Measurements from ENCODE around the gene CHRNA5. TPM values are rescaled to one million over a fixed set of nuclear protein-coding genes. Genes with fewer than 3 reads are reported as not detected.
A peak's percentile ranks its signal among the peaks of the same experiment; 100 is the strongest.

CHRNA5 gene
- total RNA-seq, 1 donor from 2014 or later = not detected

DNA sequence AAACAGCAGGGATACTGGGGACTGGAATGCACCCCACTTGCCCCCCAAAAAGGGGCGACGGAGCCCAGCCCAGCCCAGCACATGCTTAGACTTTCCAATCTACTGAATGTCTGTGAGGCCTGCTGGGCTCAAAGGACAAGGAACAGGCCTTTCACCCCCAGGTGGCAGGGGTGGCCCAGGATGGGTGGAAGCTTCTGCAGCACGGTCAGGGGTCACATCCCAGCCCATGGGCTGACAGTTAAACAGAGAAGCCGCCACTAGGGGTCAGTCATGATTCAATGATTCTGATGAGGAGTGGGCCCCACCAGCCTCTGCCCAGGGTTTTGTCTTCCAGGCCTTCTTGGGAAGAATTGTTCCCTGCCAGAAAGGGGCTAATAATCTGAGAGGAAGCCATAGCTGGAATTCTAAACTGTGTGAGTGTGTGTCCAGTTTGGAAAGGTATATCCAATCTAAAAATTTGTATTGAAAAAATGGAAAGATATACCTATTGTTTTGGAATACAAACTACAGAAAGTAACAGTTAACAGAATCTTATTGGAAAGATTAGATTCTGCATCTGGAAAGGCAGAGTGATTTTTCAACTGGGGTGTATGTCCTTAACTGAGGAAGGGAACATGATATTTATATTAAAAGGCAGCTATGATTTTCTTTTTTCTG, 73.5 kb downstream of the CHRNA5 start:
- TF ChIP-seq, protein P1, sequence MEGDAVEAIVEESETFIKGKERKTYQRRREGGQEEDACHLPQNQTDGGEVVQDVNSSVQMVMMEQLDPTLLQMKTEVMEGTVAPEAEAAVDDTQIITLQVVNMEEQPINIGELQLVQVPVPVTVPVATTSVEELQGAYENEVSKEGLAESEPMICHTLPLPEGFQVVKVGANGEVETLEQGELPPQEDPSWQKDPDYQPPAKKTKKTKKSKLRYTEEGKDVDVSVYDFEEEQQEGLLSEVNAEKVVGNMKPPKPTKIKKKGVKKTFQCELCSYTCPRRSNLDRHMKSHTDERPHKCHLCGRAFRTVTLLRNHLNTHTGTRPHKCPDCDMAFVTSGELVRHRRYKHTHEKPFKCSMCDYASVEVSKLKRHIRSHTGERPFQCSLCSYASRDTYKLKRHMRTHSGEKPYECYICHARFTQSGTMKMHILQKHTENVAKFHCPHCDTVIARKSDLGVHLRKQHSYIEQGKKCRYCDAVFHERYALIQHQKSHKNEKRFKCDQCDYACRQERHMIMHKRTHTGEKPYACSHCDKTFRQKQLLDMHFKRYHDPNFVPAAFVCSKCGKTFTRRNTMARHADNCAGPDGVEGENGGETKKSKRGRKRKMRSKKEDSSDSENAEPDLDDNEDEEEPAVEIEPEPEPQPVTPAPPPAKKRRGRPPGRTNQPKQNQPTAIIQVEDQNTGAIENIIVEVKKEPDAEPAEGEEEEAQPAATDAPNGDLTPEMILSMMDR (IDR thresholded peaks at IDR 0.05) = peak; percentile 32 to 52 (median 35)
- Histone ChIP-seq H3K4me3 (no peak overlapping the region), H3K36me3 (no peaks in the 10 kb centered on the region), H3K27me3 (peaks cover 2% of the 10 kb centered on the region), H3K4me1 (peaks cover 8% of the 10 kb centered on the region in 2 donors), H3K9me3 (peaks cover 0 to 3% of the 10 kb centered on the region in 2 donors), H3K27ac (no peak overlapping the region)
- DNase-seq (ENCODE audit: low spot score in 2 of 2) = no peak
- intact Hi-C loops (cut with DNase I) = no loop called here

DNA sequence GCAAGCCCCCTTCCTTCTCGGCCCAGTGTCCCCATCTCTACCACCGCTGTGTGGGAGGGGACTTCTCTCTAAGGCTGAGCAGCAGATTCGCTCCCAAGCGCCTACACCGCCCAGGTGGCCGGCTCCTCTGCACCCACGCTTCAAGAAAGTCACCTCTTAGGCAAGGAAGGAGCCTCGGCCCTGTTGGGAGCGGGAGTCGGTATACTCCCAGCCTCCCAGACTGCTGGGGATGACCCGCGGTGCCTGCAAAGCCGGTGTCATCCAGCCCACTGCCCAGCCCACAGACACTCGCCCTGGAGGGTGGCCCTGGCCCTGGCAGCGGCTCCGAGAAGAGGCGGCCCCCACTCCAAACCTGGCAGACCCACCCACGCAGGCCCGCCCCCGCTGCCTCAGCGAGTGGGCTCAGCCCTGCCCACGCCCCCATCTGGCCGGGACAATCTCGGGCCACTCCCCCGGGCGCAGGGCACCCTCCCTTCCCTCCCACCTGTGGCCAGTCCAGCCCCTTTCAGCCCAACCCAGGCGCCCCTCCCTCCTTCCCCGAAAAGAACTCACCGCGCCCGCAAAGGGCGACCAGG, 75.3 kb downstream of the CHRNA5 start:
- Histone ChIP-seq H3K27ac (no peak overlapping the region), H3K9me3 (no peaks in the 10 kb centered on the region), H3K4me1 (peaks cover 8% of the 10 kb centered on the region in 2 donors), H3K27me3 (peaks cover 2% of the 10 kb centered on the region), H3K36me3 (no peaks in the 10 kb centered on the region), H3K4me3 (peak overlapping the region; percentile 54 to 62)
- DNase-seq (ENCODE audit: low spot score in 2 of 2) = no peak
- TF ChIP-seq, protein P1 (IDR thresholded peaks at IDR 0.05) = no peak
- intact Hi-C loops (cut with DNase I) = no loop called here

DNA sequence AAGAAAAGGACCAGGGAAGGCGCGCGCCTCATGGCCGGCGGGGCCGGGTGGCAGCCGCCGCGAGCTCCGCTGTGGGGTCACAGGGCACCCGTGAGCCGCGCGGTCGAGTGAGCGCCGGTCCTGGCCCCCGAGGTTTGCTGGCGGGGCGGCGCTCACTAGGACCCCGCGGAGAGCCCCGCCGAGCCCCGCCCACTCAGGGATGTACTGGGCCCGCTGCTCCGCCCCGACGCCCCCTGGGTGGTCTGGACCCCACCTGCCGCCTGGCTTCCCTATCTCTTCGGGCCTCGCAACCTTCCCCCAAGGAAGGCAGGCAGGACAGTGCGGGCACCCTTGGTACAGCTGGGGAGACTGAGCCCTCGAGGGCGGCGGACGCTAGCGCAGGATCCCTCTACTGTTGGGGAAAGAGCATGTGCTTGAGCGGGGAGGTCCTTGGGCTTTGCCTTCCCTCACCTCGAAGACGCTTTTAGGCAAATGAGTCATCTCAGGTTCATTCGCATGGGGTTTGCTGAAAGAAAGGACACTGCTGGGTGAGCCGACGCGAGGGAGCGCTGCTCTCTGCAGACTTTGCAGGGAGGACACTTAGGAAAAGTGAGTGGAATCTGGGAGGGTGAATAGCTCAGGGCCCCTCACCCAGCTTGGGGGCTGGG, 75.9 kb downstream of the CHRNA5 start, which contains the start of gene CHRNB4:
CHRNB4 (minus strand) TSS at position 109 of the 647 bp plus-strand sequence; CDS start at position 32, 77 bp downstream.
- H3K4me1 ChIP-seq = peaks cover 8% of the 10 kb centered on the region in 2 donors
- DNase-seq (ENCODE audit: low spot score in 2 of 2) = no peak
- no peaks in the 10 kb centered on the region for H3K9me3 ChIP-seq
- H3K4me3 ChIP-seq = peak within 1 kb of the TSS; percentile 54 to 62
- H3K27ac ChIP-seq = no peak within 1 kb of the TSS
- intact Hi-C loops (cut with DNase I) = no loop called here
- peaks cover 2% of the 10 kb centered on the region for H3K27me3 ChIP-seq
- TF ChIP-seq, protein P1 (IDR thresholded peaks at IDR 0.05) = no peak
- H3K36me3 ChIP-seq = no peaks in the 10 kb centered on the region

DNA sequence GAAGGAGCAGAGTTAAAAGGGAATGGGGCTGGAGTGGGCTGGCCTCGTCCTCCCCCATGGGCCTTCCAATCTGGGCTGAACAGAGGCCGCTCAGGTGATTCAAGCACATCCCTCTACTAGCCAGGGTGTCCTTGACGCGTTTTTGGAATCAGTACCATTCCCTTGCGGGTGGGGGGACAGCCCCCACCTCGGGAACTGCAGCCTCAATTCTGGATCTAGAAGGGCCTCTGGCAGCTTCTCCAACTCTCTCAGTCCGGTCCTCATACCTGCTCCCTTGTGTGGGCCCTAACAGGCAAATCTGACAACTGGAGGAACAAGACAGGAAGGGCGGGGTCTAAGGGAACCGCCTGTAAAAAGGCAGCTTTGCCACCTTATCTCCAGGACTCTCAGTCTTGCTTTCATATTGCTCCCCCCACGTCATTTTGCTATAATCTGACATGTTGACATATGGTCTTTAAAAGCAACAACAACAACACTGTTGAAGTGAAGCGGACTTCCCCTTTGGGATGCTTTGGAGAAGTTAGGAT, 76.5 kb downstream of the CHRNA5 start:
- Histone ChIP-seq H3K9me3 (no peaks in the 10 kb centered on the region), H3K27ac (no peak overlapping the region), H3K4me1 (peaks cover 8% of the 10 kb centered on the region in 2 donors), H3K4me3 (no peak overlapping the region), H3K27me3 (peaks cover 2% of the 10 kb centered on the region), H3K36me3 (no peaks in the 10 kb centered on the region)
- DNase-seq (ENCODE audit: low spot score in 2 of 2) = no peak
- intact Hi-C loops (cut with DNase I) = no loop called here
- TF ChIP-seq, protein P1 (IDR thresholded peaks at IDR 0.05) = no peak

DNA sequence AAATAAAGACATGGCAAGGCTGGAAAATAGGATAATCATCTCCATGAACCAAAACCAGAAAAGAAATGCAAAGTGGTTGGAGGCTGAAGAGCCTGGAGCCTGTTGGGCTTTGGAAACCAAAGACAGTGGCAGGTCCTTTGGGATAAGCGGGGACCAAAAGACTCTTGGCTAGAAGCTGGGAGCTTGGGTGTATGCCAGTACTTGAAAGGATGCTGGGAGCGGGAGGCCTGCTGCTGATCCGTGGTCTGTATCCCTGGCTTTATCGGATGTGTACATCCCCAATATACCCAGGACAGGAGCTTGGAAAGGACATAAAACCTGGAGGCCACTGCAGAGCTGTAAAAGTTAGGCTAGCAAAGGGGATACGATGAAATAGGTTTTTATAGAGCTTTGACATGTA, 77.0 kb downstream of the CHRNA5 start:
- intact Hi-C loops (cut with DNase I) = no loop called here
- no peak for DNase-seq (ENCODE audit: low spot score in 2 of 2)
- no peaks in the 10 kb centered on the region for H3K9me3 ChIP-seq
- H3K4me3 ChIP-seq = no peak overlapping the region
- H3K4me1 ChIP-seq = peaks cover 8% of the 10 kb centered on the region in 2 donors
- H3K27ac ChIP-seq = no peak overlapping the region
- H3K27me3 ChIP-seq = peaks cover 2% of the 10 kb centered on the region
- TF ChIP-seq, protein P1 (IDR thresholded peaks at IDR 0.05) = no peak
- no peaks in the 10 kb centered on the region for H3K36me3 ChIP-seq

Other genes starting within 250 kb of the CHRNA5 start
- not detected for gene CRABP1, start 225.2 kb upstream of the CHRNA5 start, total RNA-seq
- 12.7 TPM for gene IREB2, start 127.3 kb upstream of the CHRNA5 start, total RNA-seq
- 9.0 TPM for gene HYKK, start 57.9 kb upstream of the CHRNA5 start, total RNA-seq
- gene PSMA4, start 25.1 kb upstream of the CHRNA5 start, total RNA-seq = 94.7 TPM
- not detected for gene CHRNA3, start 55.5 kb downstream of the CHRNA5 start, total RNA-seq
- gene CHRNB4, start 75.7 kb downstream of the CHRNA5 start, total RNA-seq = not detected
- 33.3 TPM for gene ADAMTS7, start 245.9 kb downstream of the CHRNA5 start, total RNA-seq

All from ascending aorta (tissue), 2 donors.